Measurements from ENCODE around the gene SMIM41.

Gene SMIM41

GRCh38 chr12:52050758-52051541 is 28.6 kb upstream of the SMIM41 start, which contains the start of gene NR4A1:
Gene NR4A1 (plus strand): TSS chr12:52051442. CDS start chr12:52054329, 2,887 bp downstream.
- peak; percentile 96 to 98 for DNase-seq (ENCODE audit: low read depth in 2 of 2)

- DNase-seq (ENCODE audit: low read depth in 2 of 2): no peak
Observed at GRCh38 chr12:52052468-52053186, 26.9 kb upstream of the SMIM41 start.

GRCh38 chr12:52053536-52054209 is 25.8 kb upstream of the SMIM41 start:
- no peak for DNase-seq (ENCODE audit: low read depth in 2 of 2)

DNA sequence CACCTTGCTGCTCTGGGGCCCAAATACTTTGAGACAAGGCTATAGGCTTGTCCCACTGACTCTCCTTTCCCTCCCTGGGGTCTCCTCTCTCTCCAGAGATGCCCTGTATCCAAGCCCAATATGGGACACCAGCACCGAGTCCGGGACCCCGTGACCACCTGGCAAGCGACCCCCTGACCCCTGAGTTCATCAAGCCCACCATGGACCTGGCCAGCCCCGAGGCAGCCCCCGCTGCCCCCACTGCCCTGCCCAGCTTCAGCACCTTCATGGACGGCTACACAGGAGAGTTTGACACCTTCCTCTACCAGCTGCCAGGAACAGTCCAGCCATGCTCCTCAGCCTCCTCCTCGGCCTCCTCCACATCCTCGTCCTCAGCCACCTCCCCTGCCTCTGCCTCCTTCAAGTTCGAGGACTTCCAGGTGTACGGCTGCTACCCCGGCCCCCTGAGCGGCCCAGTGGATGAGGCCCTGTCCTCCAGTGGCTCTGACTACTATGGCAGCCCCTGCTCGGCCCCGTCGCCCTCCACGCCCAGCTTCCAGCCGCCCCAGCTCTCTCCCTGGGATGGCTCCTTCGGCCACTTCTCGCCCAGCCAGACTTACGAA is 25.2 kb upstream of the SMIM41 start:
- DNase-seq (ENCODE audit: low read depth in 2 of 2): no peak

DNA sequence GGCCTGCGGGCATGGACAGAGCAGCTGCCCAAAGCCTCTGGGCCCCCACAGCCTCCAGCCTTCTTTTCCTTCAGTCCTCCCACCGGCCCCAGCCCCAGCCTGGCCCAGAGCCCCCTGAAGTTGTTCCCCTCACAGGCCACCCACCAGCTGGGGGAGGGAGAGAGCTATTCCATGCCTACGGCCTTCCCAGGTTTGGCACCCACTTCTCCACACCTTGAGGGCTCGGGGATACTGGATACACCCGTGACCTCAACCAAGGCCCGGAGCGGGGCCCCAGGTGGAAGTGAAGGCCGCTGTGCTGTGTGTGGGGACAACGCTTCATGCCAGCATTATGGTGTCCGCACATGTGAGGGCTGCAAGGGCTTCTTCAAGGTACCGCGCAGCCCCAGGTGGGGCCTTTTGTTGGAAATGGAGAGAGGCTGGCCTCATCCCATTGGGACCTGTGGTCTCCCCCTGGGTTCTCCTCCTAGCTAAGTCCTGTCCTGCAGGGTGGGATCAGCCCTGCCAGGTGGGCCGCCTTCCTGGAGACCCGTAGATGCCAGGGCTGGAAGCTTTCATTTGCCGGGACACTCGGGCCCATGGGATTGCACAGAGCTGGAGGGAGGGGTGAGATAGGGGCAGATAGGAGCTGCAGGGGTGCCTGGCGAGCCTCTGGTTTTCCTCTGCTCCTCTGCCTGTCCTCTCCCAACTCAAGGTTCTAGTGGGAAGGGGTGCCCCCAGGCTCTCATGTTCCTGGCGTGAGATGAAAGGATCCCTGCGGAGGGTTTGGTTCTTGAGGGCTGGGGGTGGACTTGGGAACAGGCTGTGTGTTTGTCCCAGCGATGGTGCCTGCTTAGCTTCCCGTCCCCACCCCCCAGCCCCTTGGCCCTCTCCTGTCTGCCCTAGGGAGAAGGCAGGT is 24.4 kb upstream of the SMIM41 start:
- no peak for DNase-seq (ENCODE audit: low read depth in 2 of 2)

DNA sequence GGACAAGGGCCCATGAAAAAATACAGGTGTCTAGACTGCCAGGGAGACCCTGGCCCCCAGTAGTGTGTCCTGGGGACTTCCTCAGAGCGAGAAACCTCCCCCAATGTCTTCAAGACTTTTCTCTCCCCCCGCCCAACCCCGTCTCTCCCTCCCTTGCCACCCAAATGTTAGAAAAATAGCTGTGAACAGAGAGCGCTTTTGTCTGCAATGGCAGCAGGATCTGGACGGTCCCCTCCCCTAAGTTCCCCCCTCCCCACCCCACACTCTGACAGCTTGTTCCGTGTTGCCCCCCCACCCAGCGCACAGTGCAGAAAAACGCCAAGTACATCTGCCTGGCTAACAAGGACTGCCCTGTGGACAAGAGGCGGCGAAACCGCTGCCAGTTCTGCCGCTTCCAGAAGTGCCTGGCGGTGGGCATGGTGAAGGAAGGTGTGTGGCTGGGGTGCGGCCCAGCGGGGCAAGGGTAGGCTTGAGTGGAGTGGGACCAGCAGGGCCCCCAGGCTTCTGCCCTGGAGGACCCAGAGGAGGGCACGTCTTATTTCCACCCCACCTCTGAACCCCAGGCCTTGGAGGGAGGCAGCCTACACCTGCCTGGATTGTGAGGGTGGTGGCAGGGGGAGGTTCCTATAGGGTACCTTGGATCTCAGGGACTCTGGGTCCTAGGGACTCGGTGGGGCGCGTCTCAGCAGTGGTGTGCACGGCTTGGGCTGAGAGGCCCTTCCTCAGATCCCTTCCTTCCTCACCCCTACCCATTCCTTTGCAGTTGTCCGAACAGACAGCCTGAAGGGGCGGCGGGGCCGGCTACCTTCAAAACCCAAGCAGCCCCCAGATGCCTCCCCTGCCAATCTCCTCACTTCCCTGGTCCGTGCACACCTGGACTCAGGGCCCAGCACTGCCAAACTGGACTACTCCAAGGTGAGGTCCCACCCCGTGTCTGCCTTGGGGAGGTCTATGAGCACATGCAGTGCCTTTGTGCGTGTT is 23.5 kb upstream of the SMIM41 start:
- no peak for DNase-seq (ENCODE audit: low read depth in 2 of 2)

GRCh38 chr12:52056801-52057637 is 22.5 kb upstream of the SMIM41 start:
- no peak for DNase-seq (ENCODE audit: low read depth in 2 of 2)

GRCh38 chr12:52057638-52058576 is 21.6 kb upstream of the SMIM41 start:
- no peak for DNase-seq (ENCODE audit: low read depth in 2 of 2)

DNA sequence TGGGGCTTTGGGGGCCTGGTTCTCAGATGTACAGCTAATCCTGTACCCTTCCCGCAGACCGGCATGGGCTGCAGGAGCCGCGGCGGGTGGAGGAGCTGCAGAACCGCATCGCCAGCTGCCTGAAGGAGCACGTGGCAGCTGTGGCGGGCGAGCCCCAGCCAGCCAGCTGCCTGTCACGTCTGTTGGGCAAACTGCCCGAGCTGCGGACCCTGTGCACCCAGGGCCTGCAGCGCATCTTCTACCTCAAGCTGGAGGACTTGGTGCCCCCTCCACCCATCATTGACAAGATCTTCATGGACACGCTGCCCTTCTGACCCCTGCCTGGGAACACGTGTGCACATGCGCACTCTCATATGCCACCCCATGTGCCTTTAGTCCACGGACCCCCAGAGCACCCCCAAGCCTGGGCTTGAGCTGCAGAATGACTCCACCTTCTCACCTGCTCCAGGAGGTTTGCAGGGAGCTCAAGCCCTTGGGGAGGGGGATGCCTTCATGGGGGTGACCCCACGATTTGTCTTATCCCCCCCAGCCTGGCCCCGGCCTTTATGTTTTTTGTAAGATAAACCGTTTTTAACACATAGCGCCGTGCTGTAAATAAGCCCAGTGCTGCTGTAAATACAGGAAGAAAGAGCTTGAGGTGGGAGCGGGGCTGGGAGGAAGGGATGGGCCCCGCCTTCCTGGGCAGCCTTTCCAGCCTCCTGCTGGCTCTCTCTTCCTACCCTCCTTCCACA is 20.7 kb upstream of the SMIM41 start:
- no peak for DNase-seq (ENCODE audit: low read depth in 2 of 2)

- no peak for DNase-seq (ENCODE audit: low read depth in 2 of 2)
Observed at GRCh38 chr12:52059582-52060497, 19.7 kb upstream of the SMIM41 start.

DNA sequence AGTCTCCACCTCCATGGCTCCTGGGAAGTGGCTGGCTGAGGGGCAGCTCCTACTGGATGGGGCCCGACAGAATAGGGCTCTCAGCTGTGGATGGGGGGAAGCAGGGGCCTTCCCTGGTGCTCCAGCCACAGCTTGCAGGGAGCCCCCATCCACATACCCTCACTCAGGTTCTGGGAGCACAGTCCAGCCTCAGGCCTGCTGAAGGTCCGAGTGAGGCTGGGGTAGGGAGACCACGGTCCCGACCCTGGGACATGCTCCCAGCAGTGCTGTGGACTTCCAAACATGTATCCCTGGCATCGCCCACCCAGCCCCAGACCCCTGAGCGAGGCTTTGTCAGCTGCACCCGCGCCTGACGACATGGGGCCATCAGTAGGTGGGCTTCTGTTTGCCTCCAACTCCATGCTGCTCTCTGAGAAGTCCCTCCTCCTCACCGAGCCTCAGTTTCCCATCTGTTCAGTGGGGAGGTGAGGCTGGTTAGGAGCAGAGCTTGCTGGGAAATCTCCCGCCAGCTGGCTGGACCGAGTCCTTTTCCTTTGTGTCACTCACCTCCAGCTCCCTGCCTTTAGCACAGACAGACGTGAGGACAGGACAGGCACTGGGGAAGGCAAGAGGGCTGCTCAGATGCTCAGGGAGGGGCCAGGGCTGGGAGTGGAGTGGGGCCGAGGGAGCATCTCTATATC is 18.9 kb upstream of the SMIM41 start:
- DNase-seq (ENCODE audit: low read depth in 2 of 2): no peak

DNA sequence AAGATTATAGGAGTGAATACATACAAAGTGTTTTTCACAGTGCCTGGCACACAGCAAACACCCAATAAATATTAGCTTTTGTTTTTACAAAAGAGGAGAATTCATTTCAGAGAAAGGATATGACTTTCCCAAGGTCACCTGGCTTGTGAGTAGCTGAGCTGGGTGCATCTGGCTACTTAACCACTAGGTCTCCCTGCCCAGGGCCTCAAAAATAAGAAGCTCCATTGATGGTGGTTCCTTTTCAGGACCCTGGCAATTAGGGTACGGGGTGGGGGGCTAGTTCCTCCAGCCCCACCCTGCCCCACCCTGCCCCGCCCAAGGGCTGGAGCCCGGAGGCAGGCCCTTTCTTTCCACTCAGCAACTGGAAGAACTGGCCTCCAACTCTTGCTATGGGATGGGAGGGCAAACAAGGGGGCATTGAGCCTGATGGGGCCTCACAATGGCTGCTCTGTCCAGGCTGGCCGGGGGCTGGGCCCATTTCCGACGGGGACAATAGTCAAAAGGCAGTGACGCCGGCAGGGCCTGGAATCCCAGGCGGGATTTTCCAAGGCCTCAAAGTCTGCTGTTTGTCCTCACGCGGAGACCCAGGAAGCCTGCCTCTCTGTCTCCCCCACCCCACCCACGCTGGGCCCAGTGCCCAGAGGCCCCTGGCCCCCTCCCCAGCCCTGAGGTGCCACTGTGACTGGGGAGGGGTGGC is 17.9 kb upstream of the SMIM41 start:
- no peak for DNase-seq (ENCODE audit: low read depth in 2 of 2)

GRCh38 chr12:52062167-52063081 is 17.1 kb upstream of the SMIM41 start:
- no peak for DNase-seq (ENCODE audit: low read depth in 2 of 2)
